ENCODE measurements around the gene KCNH2. TPM values are rescaled to one million over a fixed set of nuclear protein-coding genes. Genes with fewer than 3 reads are reported as not detected.

KCNH2 gene
- total RNA-seq, 1 donor from 2014 or later, result 3.2 TPM

DNA sequence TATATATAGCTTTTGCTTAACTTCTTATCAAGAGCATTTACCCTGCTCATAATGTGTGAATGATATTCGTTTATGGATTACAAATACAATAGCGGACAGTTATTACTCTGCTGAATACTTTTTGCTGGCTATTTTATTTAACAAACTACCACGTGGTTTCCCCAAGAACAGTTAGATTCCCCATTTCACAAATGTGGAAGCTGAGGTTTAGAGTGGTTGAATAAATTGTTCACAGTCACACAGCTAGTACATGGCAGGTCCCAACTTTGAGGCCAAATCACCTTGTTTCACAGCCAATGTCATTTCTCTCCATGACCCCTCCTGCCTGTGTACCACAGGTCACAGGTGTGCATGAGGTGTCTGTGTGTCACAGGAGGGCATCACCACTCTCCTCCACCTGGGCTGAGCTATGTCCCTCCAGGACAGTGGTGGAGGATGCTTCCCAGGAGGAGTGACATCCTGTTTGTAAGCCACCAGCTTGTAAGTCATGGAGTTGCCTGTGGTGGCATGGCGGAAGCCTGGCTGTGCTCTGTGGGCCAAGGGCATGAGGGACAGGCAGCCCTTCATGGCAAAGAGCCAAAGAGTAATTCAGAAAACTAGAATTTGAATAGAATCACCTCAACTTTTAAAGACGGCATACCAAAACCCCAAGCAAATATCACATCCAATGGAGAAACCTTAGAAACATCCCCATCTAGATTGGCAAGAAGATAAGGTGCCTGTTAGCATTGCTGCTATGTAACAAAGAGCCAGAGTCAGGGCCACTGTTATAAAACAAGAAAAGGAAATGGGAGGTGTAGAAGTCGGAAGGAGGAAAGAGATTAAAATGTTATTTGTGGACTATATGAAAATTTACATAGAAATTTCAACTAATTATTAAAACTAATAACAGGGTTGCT is 73.9 kb downstream of the KCNH2 start:
- DNase-seq (ENCODE audit: low spot score), result no peak
- ATAC-seq, result no peak
- intact Hi-C loops (cut with DNase I), result no loop called here

DNA sequence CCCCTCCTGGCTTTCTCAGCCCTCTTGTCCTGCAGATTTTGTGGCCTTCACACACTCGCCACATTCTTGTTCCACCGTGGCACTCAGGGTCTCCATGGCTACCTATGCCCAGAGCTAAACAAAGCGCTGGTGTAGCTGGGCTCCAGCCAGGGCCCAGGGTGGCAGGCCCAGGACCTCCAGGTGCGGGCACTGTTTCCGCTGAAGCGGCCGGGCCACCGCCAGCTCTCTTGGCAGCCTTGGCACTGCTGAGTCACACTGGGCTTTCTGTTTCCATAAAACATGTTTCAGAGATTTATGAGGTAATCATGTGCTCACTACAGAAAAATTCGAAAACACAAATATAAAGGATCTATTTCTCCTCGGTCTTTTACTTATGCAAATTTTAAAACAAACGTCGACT is 74.5 kb downstream of the KCNH2 start:
- intact Hi-C loops (cut with DNase I), result no loop called here
- ATAC-seq (no peak), DNase-seq (ENCODE audit: low spot score) (no peak)

- DNase-seq (ENCODE audit: low spot score) (no peak), ATAC-seq (no peak)
- intact Hi-C loops (cut with DNase I), result no loop called here
Observed at GRCh38 chr7:150902078-150903033, 75.8 kb downstream of the KCNH2 start.

DNA sequence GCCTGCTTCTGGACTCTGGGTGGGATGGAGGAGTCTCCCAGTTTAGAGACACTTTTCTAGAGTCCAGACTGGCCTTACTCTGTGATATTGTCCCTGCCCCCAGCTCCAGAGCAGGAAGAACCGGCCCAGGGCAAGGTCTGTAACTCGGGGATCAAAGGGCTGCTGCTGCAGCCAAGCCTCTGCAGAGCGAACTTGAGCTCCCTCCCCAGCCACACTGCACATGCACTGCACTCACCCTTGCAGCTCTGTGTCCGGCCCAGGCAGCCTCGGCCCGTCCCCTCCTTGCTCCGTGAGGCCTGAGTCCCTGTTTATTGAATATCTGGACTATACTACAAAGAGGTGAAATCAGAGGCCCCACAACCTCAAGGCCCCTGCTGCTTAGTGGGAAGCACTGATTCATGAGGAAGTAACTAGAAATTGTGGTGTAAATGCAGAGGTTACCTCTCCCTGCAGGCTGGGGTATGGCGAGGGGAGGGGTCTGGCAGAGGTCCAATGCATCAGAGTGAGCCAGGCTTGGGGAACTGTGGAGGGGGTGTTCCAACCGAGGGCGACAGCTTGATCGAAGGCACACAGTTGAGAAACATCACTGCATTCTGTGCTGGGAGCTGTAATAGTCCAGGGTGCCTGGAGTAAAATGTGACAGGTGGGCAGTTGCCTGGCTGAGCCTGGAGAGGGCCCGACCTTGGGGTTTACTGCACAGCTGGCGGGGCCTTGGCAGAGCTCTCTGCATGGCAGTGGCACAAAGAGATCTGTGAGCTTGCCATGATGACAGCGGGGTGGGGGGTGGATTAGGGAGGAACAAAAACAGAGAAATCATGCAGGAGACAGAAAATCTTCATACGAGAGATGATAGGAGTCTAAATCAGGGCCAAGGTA is 76.7 kb downstream of the KCNH2 start:
- intact Hi-C loops (cut with DNase I), result no loop called here
- DNase-seq (ENCODE audit: low spot score) (no peak), ATAC-seq (no peak)

DNA sequence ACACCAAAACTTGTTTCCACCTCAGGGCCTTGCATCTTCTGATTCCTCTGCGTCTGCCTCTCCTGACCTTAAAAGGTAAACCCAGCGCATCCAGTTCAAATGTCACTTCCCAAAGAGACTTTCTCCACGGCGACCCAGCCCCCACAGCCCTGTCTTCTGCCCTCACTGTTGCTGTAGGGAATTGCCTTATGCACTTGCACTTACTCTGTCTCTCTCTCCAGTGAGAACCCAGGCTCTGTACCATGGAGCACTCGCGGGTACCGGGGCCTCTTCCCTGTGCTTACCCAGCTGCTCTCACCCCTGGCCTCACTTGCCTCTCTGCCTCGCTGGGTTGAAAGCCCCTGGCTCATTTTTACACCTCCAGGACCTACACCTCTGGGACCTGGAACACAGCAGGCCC is 77.4 kb downstream of the KCNH2 start:
- DNase-seq (ENCODE audit: low spot score) (no peak), ATAC-seq (no peak)
- intact Hi-C loops (cut with DNase I), result no loop called here

DNA sequence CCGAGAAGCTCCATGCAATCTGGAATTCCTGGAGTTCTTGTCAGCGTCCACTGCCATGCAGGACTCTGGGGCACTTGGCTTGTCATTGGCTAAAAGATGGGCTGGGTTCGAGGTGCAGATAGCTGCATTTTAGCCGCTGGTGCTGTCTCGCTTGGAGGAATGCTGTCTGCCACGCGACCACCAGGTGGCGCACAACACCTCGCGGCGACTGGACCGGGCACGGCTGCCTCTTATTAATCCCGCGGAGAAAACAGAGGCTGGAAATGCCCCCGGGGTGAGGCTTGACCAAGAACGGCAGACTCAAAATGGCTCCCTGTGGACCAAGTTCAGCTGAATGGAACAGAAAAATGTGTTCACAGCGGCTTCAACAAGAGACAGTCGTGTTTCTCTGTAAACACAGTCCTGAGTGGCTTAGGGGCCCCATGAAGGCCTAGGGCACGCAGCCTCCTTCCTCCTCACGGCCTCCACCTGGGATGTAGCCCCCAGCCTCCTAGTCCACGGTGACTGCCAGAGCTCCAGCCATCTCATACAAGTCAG is 79.6 kb downstream of the KCNH2 start:
- peak; percentile 89 for DNase-seq (ENCODE audit: low spot score)
- peak; percentile 86 for ATAC-seq
- intact Hi-C loops (cut with DNase I), result loop anchor here (5.0 kb wide), 1 partner anchor 89 kb away; no protein-coding TSS in a partner anchor

DNA sequence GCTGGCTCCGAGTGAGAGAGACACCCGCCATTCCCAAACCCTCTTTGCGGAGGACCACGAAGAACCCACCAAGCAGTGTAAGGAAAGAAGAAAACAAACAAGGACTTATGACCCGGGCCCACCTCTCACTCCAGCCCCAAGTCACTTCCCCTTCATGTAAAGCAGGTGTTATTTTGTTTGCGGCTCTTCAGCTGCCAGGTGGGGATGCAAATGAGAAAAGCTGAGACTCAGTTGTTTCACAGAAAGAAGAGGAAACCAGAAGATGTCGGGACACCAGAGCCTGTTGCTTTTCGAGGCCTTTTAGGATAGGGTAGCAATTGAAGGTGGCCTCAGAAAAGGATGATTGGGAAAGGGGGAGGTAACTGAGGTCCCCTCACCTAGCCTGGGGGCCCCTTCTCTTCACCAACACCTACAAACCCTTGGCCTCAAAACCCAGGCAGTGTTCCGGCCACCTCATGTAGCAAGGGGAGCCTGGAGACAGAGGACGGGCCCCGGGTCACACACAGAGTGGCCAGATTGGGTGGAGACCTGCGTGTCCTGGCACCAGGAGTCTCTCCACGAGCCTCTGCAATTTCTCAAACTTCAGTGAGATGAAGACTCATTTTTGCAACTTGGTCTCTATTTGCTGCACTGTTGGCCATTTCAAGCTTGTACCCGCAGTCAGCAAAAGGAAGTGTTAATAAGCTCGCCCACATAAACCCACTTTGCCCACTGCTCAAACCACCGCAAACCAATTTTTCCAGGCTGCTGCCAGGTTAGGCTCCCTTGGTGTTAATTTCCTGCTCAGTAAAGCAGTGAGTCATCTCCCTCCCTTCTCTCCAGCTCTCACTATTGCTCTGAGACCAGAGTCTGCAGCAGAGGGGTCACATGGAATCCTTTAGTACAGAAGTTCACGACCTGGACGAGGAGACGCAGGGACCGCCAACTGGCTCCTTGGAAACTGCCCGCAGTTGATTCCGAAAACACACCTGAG is 80.3 kb downstream of the KCNH2 start:
- DNase-seq (ENCODE audit: low spot score) (no peak), ATAC-seq (peak; percentile 63)
- intact Hi-C loops (cut with DNase I), result loop anchor here (5.0 kb wide), 1 partner anchor 90 kb away; no protein-coding TSS in a partner anchor

GRCh38 chr7:150896562-150897209 is 81.4 kb downstream of the KCNH2 start:
- intact Hi-C loops (cut with DNase I), result loop anchor here (5.0 kb wide), 1 partner anchor 91 kb away; no protein-coding TSS in a partner anchor
- no peak for DNase-seq (ENCODE audit: low spot score)
- no peak for ATAC-seq

DNA sequence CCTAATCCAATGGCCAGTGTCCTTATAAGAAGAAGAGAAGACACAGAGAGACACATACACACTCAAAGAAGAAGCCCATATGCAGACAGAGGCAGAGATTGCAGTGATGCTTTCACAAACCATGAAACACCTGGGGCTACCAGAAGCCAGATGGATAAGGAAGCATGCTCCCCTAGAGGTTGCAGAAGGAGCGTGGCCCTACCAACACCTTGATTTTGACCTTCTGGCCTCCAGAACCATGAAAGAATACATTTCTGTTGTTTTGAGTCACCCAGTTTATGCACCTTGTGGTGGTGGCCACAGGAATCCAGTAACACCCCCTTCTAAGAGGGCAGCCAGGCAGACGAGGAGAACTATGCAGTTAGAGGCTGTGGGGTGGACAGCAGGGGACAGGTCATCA is 82.3 kb downstream of the KCNH2 start:
- ATAC-seq, result no peak
- DNase-seq (ENCODE audit: low spot score), result no peak
- intact Hi-C loops (cut with DNase I), result loop anchor here (5.0 kb wide), 1 partner anchor 91 kb away; no protein-coding TSS in a partner anchor

Other genes with a start within 250 kb of the KCNH2 start
- 18.4 TPM for gene GIMAP5, start 240.9 kb downstream of the KCNH2 start, total RNA-seq
- gene TMEM176B, start 178.0 kb downstream of the KCNH2 start, total RNA-seq, result 78.8 TPM
- 69.7 TPM for gene TMEM176A, start 177.6 kb downstream of the KCNH2 start, total RNA-seq
- not detected for gene AOC1, start 125.8 kb downstream of the KCNH2 start, total RNA-seq
- 26.6 TPM for gene NOS3, start 12.7 kb upstream of the KCNH2 start, total RNA-seq
- gene ATG9B, start 46.2 kb upstream of the KCNH2 start, total RNA-seq, result 0.67 TPM
- 32.8 TPM for gene ABCB8, start 50.1 kb upstream of the KCNH2 start, total RNA-seq
- gene ASIC3, start 70.2 kb upstream of the KCNH2 start, total RNA-seq, result 4.7 TPM
- gene CDK5, start 79.6 kb upstream of the KCNH2 start, total RNA-seq, result 5.7 TPM
- 87.5 TPM for gene SLC4A2, start 81.3 kb upstream of the KCNH2 start, total RNA-seq
- gene FASTK, start 102.5 kb upstream of the KCNH2 start, total RNA-seq, result 57.9 TPM
- 27.8 TPM for gene TMUB1, start 105.2 kb upstream of the KCNH2 start, total RNA-seq
- gene AGAP3, start 108.2 kb upstream of the KCNH2 start, total RNA-seq, result 99.7 TPM
- not detected for gene GBX1, start 189.4 kb upstream of the KCNH2 start, total RNA-seq
- not detected for gene ASB10, start 208.9 kb upstream of the KCNH2 start, total RNA-seq
- gene H2BK1, start 232.2 kb upstream of the KCNH2 start, total RNA-seq, result not detected
- gene ABCF2, start 248.9 kb upstream of the KCNH2 start, total RNA-seq, result 20.8 TPM